ENCODE results near the gene PCDHAC1. TPM values are rescaled to one million over a fixed set of nuclear protein-coding genes. Genes with fewer than 3 reads are reported as not detected.
"Not testable (repeated sequence)": the region's sequence is repeated elsewhere in the genome, so short reads cannot be mapped to it uniquely, and the experiment has no call there.

The PCDHAC1 gene
- total RNA-seq (2014; rRNA removed; shearing (Covaris generic)) (not detected in 2 replicates), total RNA-seq (2022) (not detected in 2 replicates), Bru-seq, nascent RNA (not detected), BruChase-seq, experiment 1, labeled RNA remaining after a 6-hour chase (not detected), BruChase-seq, experiment 2, labeled RNA remaining after a 2-hour chase (not detected)
- long read RNA-seq: 0 reads

GRCh38 chr5:140925806-140926442 is at the start of gene PCDHAC1:
PCDHAC1 (plus strand) TSS chr5:140926299; CDS start chr5:140926893, 594 bp downstream.
- DNase-seq (ENCODE audit: low spot score): no peak
- no peaks in the 10 kb centered on the region for H3K4me1 ChIP-seq (ENCODE audit: insufficient read depth, low read length, poor library complexity, severe bottlenecking)
- intact Hi-C loops (cut with micrococcal nuclease; ENCODE audit: unreplicated experiment): no loop called here
- TF ChIP-seq CTCF (conservative IDR thresholded peaks at IDR 0.05; ENCODE audit: low read length): no peak
- no peak for TF ChIP-seq EZH2phosphoT487 (IDR thresholded peaks at IDR 0.05; ENCODE audit: borderline replicate concordance, low read depth, low read length)
- H3K36me3 ChIP-seq (ENCODE audit: insufficient read depth, low read length): no peaks in the 10 kb centered on the region
- no peaks in the 10 kb centered on the region for H3K9me3 ChIP-seq (ENCODE audit: low read length)
- no peak within 1 kb of the TSS for H2AFZ ChIP-seq (ENCODE audit: low read length)
- BruUV-seq (replicated peaks): no TSS peak
- ChIA-PET CTCF (ENCODE audit: unreplicated experiment) (no interaction called here), POLR2A (no interaction called here)
- no peak within 1 kb of the TSS for H3K4me2 ChIP-seq (ENCODE audit: low read length)
- H3K4me3 ChIP-seq (ENCODE audit: low read depth, low read length, poor library complexity, severe bottlenecking): no peak within 1 kb of the TSS
- H3K79me2 ChIP-seq (ENCODE audit: insufficient read depth, low read depth, low read length): no peaks in the 10 kb centered on the region
- no peak within 1 kb of the TSS for H3K27ac ChIP-seq (ENCODE audit: low read depth, low read length, poor library complexity, severe bottlenecking)
- H3K9me2 ChIP-seq (ENCODE audit: insufficient read depth, low read length): no peaks in the 10 kb centered on the region
- H4K20me1 ChIP-seq (ENCODE audit: insufficient read depth, low read length): no peaks in the 10 kb centered on the region

- DNase-seq (ENCODE audit: low spot score); H3K4me2 ChIP-seq (ENCODE audit: low read length); H2AFZ ChIP-seq (ENCODE audit: low read length); BruUV-seq (replicated peaks); POLR2A ChIA-PET; H3K9me3 ChIP-seq (ENCODE audit: low read length); CTCF ChIA-PET (ENCODE audit: unreplicated experiment); H3K9me2 ChIP-seq (ENCODE audit: insufficient read depth, low read length); H4K20me1 ChIP-seq (ENCODE audit: insufficient read depth, low read length); intact Hi-C loops (cut with micrococcal nuclease; ENCODE audit: unreplicated experiment); H3K27ac ChIP-seq (ENCODE audit: low read depth, low read length, poor library complexity, severe bottlenecking); H3K4me3 ChIP-seq (ENCODE audit: low read depth, low read length, poor library complexity, severe bottlenecking); H3K36me3 ChIP-seq (ENCODE audit: insufficient read depth, low read length); H3K79me2 ChIP-seq (ENCODE audit: insufficient read depth, low read depth, low read length); H3K4me1 ChIP-seq (ENCODE audit: insufficient read depth, low read length, poor library complexity, severe bottlenecking): not testable (repeated sequence)
Measured at GRCh38 chr5:140876541-140877261, 49.4 kb upstream of the PCDHAC1 start.

GRCh38 chr5:140877262-140877581 is 48.9 kb upstream of the PCDHAC1 start:
- no peak overlapping the region for H3K4me2 ChIP-seq (ENCODE audit: low read length)
- DNase-seq (ENCODE audit: low spot score): no peak
- no peak overlapping the region for H3K27ac ChIP-seq (ENCODE audit: low read depth, low read length, poor library complexity, severe bottlenecking)
- no peaks in the 10 kb centered on the region for H3K9me2 ChIP-seq (ENCODE audit: insufficient read depth, low read length)
- ChIA-PET CTCF (ENCODE audit: unreplicated experiment) (no interaction called here), POLR2A (no interaction called here)
- no peaks in the 10 kb centered on the region for H3K4me1 ChIP-seq (ENCODE audit: insufficient read depth, low read length, poor library complexity, severe bottlenecking)
- no peak overlapping the region for H3K4me3 ChIP-seq (ENCODE audit: low read depth, low read length, poor library complexity, severe bottlenecking)
- H3K79me2 ChIP-seq (ENCODE audit: insufficient read depth, low read depth, low read length): no peaks in the 10 kb centered on the region
- no peak overlapping the region for H2AFZ ChIP-seq (ENCODE audit: low read length)
- H3K9me3 ChIP-seq (ENCODE audit: low read length): no peaks in the 10 kb centered on the region
- TF ChIP-seq CTCF (conservative IDR thresholded peaks at IDR 0.05; ENCODE audit: low read length): no peak
- no peak for TF ChIP-seq EZH2phosphoT487 (IDR thresholded peaks at IDR 0.05; ENCODE audit: borderline replicate concordance, low read depth, low read length)
- H3K36me3 ChIP-seq (ENCODE audit: insufficient read depth, low read length): no peaks in the 10 kb centered on the region
- H4K20me1 ChIP-seq (ENCODE audit: insufficient read depth, low read length): no peaks in the 10 kb centered on the region
- BruUV-seq (replicated peaks): no TSS peak
- intact Hi-C loops (cut with micrococcal nuclease; ENCODE audit: unreplicated experiment): no loop called here

Data from OCI-LY7 (cell line).